GM21528 (cell line): ENCODE data around the gene HDAC4.
"Not testable (repeated sequence)": the region's sequence is repeated elsewhere in the genome, so short reads cannot be mapped to it uniquely, and the experiment has no call there.

Experiments used
- ATAC-seq: cut with Tn5 transposase; IDR thresholded peaks from one replicate; pipeline ENCODE4 v1.9.1; 2021; ENCODE audit warnings: mild to moderate bottlenecking, moderate library complexity; ENCODE audit not compliant: unreplicated experiment, low FRiP score

The HDAC4 gene

DNA sequence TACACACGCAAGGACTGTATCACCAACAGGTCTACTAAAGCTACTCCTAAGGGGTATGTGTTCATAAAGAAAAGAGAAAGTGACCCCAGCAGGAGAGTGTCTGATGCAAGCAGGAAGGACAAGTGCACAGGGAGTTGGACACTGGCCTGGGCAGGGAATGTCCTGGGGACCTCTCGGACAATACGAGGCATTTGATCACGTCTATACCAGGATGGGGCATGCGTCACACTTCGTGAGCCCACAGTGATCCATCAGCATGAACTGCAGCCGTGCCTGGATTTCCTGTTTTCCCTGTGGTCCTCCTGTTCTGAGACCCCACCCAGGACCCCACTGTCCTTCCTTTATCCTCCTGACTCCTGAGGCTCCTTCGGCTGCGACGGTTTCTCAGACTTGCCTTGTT, 113.9 kb downstream of the HDAC4 start:
- no peak for ATAC-seq

DNA sequence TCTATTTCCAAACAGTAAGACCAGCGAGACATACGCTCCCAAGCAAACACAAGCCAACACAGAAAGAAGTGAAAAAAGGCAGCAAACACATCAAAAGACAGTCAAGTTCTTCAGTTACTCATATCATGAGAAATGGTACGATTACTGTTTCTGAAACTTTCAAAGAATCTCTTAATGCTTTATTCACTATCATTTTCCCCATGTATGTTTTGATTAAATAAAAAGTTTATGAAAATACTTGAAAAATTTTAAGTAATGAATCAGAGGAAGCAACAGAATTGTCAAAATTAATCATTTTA, 114.9 kb downstream of the HDAC4 start:
- no peak for ATAC-seq

DNA sequence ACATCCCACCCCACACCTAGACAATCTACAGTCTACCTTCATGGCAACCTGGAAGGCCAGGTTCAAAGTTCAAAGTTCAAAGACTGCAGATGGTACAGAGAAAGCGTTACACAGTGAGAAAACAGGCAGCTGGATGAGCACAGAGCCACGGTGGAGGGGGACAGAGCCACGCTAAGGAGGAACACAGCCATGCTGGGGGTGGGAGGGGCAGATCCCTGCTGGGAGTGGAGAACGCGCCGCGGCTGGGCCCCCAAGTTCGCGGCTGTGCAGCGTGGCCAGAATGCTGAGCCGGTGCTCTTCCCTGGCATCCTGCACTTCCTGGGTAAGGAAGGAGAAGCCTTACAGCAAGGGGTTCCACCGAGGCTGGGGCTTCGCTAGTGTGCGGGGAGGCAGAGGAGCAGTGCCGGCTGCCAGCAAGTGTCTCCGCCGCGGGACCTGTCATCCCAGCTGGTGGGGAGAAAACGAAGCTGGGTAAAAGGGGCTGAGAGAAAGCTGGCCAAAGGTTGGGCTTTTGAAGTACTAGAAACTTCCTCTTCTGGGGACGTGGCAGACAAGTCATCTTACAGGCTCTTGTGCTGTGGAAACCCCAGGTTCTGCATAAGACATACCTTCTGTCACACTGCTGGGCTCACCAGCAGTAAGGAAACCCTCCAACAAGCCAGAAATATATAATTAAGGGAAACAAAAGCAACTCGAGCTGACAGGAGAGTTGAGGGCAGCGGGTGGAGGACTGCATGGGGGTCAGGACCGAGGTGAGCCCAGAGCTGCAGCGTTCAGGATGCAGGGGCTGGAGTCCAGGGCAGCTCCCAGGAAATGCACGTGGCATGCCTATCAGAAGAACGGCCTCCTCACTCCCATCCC, 115.5 kb downstream of the HDAC4 start:
- no peak for ATAC-seq

DNA sequence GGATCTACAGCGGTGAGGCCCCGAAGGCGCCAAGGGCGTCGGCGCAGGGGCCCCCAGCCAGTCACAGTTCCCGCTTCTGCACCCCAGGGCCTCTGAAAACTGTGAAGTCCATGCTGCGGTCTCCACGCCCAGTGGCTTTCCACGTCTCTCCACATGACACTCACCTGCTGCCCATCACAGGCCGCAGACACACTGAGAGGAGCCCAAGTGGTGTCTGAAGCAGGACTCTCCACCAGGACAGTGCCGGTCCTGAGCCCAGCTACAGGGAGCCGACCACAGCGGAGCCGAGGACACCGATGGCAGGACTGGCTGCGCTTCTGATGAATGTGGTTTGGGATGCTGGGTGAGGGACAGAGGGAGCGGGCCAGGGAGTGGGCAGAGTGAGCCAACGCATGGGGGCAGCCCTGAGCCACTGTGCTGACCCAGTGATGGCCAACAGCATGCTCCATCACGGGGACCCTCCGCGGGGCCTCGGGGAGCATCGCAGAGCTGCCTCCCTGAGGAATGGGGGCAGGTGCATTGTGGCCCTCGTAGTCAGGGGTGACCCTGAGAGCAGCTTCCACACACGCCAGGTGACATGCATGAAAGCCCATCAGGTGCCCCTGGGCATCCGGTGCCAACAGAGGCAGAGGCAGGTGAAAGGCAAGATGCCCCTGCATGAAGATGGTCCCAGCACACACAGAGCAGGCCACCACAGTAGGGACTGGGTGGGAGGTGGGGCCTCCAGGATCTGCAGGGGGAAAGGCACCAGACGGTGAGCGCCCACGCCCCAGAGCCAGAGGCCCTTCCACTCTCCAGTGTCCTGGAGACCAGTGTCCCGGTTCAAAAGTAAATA, 116.6 kb downstream of the HDAC4 start:
- no peak for ATAC-seq

DNA sequence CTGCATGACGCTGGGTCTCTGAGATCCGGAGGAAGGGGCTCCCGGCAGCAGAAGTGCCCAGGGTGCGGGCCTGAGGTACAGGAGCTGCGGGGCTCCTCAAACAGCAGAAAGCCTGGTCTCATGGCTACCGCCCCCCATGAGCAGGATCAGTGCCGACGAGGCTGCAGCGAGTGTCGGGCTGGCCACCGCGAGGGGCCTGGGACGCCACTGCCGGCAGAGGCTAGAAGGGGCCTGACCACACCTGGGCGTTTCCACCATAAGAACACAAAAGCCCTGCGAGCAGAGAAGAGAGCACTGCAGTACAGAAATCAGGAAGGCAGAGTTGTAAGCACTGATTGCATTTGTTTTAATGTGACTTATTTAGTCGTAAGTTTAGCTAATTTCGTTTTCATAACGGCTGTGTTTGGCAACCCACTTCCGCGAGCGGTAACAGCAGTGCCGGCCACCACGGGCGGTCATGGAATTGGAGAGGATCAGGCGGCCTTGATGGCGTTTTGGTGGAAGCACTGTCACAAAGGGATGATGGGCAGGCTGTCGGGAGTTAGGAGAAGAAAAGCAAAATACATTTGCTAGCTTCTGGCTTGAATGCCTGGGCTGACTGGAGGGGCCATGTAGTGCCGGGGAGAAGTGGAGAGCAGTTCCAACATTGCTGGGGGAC, 117.4 kb downstream of the HDAC4 start:
- ATAC-seq: no peak

DNA sequence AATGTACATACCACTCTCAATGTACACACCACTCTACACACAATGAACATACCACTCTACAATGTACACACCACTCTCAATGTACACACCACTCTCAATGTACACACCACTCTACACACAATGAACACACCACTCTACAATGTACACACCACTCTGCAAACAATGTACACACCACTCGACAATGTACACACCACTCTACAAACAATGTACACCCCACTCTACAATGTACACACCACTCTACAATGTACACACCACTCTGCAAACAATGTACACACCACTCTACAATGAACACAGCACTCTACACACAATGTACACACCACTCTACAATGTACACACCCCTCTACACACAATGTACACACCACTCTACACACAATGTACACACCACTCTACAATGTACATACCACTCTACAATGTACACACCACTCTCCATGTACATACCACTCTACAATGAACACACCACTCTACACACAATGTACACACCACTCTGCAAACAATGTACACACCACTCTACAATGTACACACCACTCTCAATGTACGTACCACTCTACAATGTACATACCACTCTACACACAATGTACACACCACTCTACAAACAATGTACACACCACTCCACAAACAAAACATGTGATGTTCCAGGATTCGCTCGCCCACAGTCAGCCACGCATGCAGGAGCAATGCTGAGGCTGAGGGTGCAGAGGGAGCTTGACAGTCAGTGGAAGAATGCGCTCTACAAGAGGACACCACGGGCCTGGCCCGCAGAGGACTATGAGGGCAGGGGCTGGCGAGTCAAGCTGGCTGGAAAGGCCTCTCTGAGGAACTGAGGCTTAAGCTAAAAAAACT, 118.2 kb downstream of the HDAC4 start:
- ATAC-seq: no peak

DNA sequence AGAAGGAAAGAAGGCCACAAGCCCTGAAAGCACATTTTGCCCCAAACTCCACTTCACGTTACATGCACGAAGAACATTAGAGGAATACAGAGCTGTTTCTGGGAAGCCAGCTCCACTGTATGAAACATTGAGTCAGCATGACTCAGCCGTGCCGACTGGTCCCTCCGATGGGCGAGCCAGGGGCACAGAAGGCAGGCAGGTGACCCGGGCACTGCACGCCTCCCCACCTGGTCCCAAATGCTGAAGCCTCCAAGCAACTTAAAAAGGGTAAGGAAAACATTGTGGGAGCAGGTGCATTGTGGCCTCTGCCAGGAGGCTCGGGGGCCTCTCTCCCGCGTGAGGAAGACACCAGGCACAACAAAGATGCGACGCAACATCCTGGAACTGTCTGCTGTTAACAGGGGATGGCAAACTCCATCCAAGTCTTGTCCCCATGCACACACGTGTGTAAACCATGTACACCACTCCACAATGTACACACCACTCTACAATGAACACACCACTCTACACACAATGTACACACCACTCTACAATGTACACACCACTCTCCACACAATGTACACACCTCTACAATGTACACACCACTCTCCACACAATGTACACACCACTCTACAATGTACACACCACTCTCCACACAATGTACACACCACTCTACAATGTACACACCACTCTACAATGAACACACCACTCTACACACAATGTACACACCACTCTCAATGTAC, 120.4 kb downstream of the HDAC4 start:
- ATAC-seq: not testable (repeated sequence)

DNA sequence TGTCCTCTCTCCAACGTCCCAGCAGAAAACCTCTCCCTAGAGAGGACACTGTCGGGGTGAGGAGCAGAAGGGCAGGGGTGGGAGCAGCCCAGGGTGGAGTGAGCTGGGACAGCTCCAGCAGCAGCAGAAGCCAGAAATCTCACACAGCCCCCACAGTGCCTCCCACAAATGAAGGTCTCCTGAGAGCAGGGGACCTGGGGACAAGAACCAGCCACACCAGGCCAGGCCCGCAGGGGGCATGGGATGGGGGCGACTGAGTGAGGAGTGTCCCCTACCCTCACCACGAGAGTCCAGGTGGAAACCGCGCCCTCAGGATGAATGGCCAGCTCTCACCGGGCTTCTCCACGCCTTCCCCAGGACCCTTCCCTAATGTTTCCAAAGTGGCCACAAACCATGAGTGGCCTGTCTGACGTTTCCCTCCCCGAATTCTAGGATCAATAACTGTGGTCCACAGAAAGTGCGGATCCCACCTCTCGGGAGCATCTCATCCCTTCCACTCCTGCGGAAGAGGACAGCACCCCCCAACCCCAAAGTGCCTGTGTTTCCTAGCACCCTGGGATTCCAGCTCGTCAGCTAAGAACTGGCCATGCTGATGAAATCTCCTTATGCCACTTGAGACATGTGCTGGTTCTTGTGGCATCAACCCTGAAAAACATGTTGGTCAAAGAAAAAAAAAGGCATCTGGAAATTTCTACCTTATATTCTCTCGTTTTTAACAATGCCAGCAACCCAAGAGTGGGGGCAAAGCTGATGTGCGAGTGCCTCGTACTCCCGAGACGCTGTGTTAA, 121.1 kb downstream of the HDAC4 start:
- no peak for ATAC-seq

DNA sequence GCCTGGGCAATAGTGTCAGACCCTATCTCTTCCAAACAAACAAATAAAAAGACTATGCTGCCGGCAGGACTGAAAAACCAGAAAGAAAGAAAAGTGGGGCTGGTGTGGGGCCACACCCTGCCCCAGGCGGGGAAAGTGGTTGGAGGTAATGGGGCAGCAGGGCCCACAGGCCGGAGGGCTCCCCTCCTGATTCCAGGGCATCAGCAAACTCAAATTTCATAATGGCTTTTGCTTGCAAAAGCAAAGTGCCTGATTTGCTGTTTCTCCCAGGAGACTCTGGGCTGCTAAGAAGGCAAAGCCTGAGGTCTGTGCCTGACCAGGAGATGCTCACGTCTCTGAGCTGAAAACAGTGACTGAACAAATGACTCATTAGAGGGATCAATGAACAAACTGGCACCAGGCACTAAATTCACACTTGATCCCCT, 121.9 kb downstream of the HDAC4 start:
- no peak for ATAC-seq

DNA sequence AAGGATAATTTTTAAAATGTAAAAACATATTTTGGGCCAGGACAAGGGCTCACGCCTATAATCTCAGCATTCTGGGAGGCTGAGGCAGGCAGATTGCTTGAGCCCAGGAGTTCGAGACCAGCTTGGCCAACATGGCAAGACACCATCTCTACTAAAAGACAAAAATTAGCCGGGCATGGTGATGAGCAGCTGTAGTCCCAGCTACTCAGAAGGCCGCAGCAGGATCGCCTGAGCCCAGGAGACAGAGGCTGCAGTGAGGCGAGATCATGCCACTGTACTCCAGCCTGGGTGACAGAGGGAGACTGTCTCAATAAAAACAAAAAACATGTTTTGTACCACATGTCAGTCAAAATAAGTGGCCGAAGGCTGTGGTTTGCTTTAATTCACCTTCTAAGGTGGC, 122.5 kb downstream of the HDAC4 start:
- no peak for ATAC-seq

DNA sequence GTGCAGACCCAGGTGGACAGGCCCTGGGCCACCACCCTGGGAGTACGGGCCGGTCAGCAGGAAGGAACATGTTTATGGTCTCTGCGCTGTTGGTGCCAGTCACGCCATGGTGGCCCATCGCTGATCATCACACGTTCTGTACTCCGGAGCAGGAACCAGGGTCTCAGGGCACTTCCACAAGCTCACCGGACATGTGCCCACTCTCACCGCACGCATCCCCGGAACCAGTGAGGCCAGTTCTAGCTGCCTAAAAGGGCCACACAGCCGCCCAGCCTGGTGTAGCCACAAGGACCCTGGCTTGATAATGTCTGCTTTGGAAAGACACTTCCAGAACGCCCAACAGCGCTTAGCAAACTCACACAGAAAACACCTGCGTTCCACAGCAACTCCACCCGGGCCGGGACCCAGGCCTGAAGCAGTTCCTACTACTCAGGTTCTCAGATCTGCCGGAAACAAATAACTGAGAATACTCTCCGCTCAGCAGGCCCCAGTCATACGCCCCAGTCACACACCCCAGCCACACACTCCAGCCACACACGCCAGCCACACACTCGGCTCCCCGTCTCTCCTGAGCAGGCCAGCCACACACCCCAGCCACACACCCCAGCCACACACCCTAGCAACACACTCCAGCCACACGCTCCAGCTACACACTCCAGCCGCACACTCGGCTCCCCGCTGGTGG, 123.3 kb downstream of the HDAC4 start:
- no peak for ATAC-seq

DNA sequence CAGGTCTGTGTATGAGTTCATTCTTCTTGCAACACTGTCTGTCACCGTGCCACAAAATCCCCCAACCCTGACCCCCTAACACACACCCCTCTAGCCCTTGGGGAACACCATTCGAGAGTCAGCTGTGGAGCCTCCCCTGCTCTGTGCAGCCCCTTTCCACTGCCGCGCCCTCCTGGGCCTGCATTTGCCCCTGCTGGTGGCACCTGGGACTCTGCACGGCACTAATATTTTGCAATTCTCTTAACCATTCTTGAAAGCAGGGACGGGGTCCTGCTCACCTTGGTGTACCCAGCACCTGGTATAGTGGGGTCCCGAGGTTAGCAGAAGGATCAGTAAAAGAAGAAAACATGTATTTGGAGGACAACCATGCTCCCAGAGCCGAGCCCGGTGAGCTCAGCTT, 124.0 kb downstream of the HDAC4 start:
- no peak for ATAC-seq

DNA sequence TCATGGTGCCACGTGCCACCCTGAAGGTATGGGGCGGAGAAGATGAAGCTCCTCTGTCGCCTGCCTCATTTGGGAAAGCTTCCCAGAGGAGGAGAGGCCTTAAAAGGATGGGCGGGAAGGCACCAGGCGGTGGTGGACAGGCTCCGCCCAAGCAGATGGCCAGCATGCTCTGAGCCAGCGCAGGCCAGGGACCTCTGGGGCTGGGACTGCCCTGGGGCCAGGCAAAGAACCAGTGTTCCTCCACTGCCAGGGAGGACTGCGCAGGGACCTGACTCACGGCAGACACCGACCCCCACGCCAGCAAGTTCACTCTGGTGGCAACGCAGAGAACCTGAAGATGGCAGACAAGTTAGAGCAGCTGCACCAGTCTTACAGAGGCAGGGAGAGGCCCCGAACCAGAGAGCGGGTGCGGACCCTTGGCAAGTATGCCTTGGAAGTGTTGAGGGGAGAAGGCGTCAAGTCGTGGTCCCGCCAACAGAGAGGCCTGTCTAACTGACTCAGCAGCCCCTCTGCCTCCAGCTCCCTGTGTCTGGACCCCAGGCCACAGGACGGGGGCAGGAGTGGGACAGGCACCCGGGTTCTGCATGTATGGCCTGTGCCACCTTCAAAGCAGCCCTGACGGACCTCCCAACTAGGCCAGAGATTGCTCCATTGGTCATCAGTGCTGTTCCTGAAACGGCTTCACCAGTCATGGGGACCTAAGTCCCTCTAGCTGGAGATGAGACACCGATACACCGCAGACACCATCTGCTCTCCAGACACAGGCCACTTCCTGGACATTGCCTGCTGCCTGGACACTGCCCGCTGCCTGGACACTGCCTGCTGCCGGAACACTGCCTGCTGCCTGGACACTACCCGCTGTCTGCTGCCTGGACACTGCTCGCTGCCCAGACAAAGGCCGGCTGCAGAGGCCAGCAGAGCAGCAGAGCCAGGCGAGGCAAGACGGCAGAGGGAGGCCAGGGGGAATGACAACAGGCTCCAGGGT, 124.7 kb downstream of the HDAC4 start:
- no peak for ATAC-seq

DNA sequence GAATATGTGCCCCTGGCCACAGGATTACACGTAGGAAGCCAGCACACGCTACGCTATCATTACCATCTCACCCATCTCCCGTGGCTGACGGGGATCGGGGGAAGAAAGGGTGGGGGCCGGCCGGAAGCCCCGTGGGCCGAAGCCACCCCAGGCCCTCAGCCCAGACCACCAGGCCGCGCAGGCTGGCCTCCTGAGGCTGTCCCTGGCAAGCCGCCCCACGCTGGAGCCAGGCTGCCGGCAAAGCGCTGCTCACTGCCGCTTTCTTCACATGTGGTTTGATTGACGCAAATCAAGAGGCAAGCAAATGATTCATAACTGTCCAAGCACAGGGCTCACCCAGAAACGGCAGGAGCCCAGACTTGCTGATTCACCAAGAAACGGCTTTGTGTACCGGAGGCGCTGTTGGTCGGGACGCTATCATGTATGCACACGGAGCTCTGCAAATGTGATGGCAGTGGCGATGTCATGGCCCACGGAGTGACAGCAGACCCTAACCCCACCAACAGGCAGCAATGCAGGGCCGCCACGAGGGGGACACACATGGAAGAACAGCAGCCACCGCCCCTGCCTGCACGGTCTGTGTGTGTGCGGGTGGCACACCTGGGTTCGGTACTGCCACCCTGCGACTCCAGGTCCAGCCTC, 125.7 kb downstream of the HDAC4 start:
- no peak for ATAC-seq

DNA sequence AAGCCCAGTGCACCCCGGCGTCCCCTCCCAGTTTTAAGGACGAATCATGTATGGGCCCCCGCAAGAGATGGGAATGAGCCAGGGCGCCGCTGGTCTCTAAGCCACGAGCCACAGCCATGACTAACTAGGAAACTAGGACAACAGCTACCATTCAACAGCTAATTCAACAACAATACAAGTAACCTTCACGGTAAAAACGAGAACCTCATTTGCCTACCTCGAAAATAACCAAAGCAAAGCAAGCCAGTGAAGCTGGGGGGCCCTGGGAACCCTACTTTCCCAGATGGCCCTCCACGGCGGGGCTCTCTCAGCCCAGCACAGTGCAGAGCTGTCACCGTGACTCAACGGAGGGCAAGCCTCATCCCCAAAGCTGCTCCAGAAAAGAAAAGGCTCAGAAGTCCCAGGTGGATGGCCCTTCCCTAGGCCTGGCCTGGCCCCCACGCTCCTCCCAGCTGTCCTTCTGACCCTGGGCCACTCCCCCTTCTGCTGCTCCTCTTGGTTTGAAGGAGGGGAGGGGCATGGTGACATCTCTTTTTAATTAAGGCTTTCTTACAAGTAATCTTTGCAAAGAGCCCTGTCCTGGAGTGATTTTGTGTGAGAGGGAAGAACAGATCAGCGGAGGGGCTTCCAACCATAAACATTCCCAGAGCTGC, 126.3 kb downstream of the HDAC4 start:
- no peak for ATAC-seq
